Activated T-cell treated with anti-CD3 and anti-CD28 coated beads, Interleukin-2, amount 50 U/mL, for 24 hours (primary cell): ENCODE measurements around the gene SUPT16H.
"Not testable (repeated sequence)": the region's sequence is repeated elsewhere in the genome, so short reads cannot be mapped to it uniquely, and the experiment has no call there.

Source experiments
- DNase-seq: peaks from one replicate; pipeline ENCODE4 v3.0.0-alpha.2; 2020
- H3K27ac Mint-ChIP-seq: 2 replicates; pipeline ENCODE4 v1.8.0; 2020; ENCODE audit warnings: mild to moderate bottlenecking, mixed read lengths
- H3K27me3 Mint-ChIP-seq: 2 replicates; pipeline ENCODE4 v1.8.0; 2020; ENCODE audit warnings: mixed read lengths
- H3K36me3 Mint-ChIP-seq: 2 replicates; pipeline ENCODE4 v1.8.0; 2020; ENCODE audit warnings: low read depth, mixed read lengths
- H3K4me1 Mint-ChIP-seq: 2 replicates; pipeline ENCODE4 v1.8.0; 2020; ENCODE audit warnings: low read depth, mixed read lengths
- H3K4me3 Mint-ChIP-seq: 2 replicates; pipeline ENCODE4 v1.8.0; 2020; ENCODE audit warnings: mild to moderate bottlenecking, moderate library complexity, mixed read lengths
- H3K9me3 Mint-ChIP-seq: 2 replicates; pipeline ENCODE4 v1.8.0; 2020; ENCODE audit warnings: mixed read lengths

The SUPT16H gene

DNA sequence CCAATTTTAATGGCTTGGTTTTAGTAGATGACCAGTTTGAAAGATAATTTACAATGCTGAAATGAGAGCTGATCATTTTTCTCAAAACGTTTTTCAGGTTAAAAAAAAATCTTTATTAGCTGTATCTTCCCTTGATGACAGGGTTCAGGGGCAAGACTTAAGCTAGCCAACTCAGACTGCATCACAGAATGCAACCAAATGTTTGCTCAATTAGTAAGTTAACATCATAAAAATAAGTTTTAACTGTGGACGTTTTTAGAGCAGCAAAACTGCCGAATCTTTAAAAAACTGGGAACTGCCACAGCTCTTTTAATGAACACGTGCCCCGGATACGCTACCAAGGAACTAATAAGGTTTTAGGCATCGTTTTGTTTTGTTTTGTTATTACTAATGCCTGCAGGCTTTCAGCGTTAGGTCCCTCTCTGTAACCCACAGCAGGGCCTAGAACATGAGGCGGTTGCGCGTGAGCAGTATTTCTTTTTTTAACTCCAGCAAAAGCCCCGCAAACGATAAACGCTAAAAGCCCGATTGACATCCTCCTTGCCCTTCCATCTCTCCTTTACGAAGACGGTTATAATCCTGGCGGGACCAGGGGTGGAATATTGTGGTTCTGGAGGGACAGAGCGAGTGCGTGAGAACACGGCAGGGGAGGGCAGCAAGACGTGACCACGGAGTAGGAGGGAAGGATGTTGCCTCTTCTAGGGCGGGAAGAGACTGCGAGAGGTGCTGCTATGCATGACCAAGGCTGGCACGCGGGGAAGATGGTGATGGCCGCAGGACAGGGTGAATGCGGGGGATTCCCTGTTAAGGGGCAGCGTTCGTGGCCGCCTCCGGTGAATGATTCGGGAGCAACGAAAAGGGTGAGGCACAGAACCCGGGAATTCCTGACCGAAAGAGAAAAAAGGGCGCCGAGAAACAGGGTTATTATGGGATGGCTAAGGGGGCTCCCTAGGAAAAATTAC lies 652 bp downstream of the SUPT16H start:
- Mint-ChIP-seq H3K9me3 (no peaks in the 10 kb centered on the region), H3K27me3 (no peaks in the 10 kb centered on the region), H3K4me3 (peak overlapping the region; percentile 96), H3K4me1 (peaks cover 47% of the 10 kb centered on the region), H3K36me3 (peaks cover 90% of the 10 kb centered on the region), H3K27ac (peak overlapping the region; percentile 98)
- DNase-seq, result peak; percentile 68

GRCh38 chr14:21382095-21382494 lies 1.7 kb downstream of the SUPT16H start:
- Mint-ChIP-seq H3K27me3 (no peaks in the 10 kb centered on the region), H3K4me1 (peaks cover 53% of the 10 kb centered on the region), H3K9me3 (no peaks in the 10 kb centered on the region), H3K4me3 (peak overlapping the region; percentile 96), H3K36me3 (peaks cover 92% of the 10 kb centered on the region), H3K27ac (peak overlapping the region; percentile 98)
- no peak for DNase-seq

- H3K9me3 Mint-ChIP-seq, result no peaks in the 10 kb centered on the region
- H3K27me3 Mint-ChIP-seq, result no peaks in the 10 kb centered on the region
- no peak overlapping the region for H3K27ac Mint-ChIP-seq
- DNase-seq, result no peak
- peaks cover 92% of the 10 kb centered on the region for H3K36me3 Mint-ChIP-seq
- peaks cover 51% of the 10 kb centered on the region for H3K4me1 Mint-ChIP-seq
- no peak overlapping the region for H3K4me3 Mint-ChIP-seq
These were observed 4.5 kb downstream of the SUPT16H start for GRCh38 chr14:21379338-21379737.

DNA sequence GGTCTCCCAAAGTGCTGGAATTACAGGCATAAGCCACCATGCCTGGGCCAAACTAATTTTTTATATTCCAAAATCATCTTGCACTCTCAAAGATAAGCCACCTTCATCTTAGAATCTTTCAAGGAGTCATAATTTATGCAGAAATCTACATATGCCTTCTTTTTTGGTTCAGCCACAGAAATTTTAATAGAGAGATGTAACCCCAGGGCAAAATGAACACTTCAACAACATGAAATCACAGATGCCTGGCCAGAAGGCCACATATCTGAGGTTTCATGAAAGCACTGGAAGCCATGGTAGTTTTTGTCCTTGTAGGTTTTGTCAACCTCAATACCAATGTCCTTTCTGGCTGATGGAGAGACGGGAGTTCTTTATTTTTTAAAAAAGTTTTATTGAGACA lies 9.8 kb downstream of the SUPT16H start:
- H3K36me3 Mint-ChIP-seq, result peaks cover 96% of the 10 kb centered on the region

DNA sequence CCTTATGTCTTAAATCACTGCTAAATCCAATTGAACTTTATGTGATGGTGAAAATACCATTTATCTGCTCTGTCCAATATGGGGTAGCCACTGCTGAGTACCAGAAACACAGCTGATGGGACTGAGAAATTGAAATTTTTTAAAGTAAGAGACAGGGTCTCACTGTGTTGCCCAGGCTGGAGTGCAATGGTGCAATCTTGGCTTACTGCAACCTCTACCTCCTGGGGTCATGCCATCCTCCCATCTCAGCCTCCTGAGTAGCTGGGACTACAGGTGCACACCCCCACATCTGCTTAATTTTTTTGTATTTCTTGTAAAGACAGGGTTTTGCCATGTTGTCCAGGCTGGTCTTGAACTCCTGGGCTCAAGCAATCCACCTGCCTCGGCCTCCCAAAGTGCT lies 11.0 kb downstream of the SUPT16H start:
- Mint-ChIP-seq H3K36me3 (peaks cover 98% of the 10 kb centered on the region), H3K4me1 (peaks cover 15% of the 10 kb centered on the region)
- not testable (repeated sequence) for H3K27ac Mint-ChIP-seq, H3K27me3 Mint-ChIP-seq, H3K9me3 Mint-ChIP-seq, DNase-seq, H3K4me3 Mint-ChIP-seq

More for the DNA sequence above, 9.8 kb downstream of the SUPT16H start:
- Mint-ChIP-seq H3K4me3 (no peak overlapping the region), H3K27me3 (no peaks in the 10 kb centered on the region), H3K4me1 (peaks cover 23% of the 10 kb centered on the region), H3K27ac (no peak overlapping the region), H3K9me3 (no peaks in the 10 kb centered on the region)
- DNase-seq, result no peak

DNA sequence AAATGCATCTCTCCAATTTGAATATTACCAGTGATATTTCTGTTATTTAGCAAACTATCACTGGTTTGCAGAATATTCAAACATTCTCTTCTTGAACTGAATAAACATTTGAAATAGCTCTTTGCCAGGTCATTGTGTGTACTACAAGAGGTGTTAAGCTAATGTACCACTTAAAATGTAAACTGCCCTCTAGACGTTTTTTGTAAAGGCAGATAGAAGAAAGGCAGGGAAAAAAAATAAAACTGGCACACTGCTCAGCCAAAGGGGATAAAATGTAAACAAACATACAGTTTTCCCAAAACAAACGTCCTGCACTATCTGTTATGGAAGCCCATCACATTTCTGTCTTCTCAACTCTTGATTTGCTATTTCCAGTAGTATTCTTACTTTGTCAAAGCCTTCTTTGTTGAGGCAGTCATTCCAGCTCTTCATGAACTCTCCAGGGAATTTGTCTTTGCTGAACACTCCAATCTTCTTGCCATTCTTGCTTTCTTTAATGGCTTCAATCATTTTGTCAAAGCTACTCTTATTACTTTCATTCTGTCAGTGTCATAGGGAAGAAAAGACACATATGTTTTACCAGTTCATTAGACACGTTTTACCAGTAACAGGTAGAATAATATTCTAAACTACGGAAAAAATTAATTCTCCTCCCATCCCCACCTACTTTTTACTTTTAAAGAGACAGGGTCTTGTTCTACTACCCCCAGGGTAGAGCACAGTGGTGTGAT lies 13.7 kb downstream of the SUPT16H start:
- peaks cover 98% of the 10 kb centered on the region for H3K36me3 Mint-ChIP-seq
- no peaks in the 10 kb centered on the region for H3K9me3 Mint-ChIP-seq
- H3K27me3 Mint-ChIP-seq, result no peaks in the 10 kb centered on the region
- peaks cover 2% of the 10 kb centered on the region for H3K4me1 Mint-ChIP-seq
- DNase-seq, result no peak
- no peak overlapping the region for H3K27ac Mint-ChIP-seq
- no peak overlapping the region for H3K4me3 Mint-ChIP-seq

GRCh38 chr14:21367582-21368144 lies 16.2 kb downstream of the SUPT16H start:
- H3K36me3 Mint-ChIP-seq, result peaks cover 100% of the 10 kb centered on the region
- no peaks in the 10 kb centered on the region for H3K4me1 Mint-ChIP-seq
- no peak for DNase-seq
- H3K4me3 Mint-ChIP-seq, result no peak overlapping the region
- H3K27me3 Mint-ChIP-seq, result no peaks in the 10 kb centered on the region
- peak overlapping the region; percentile 29 for H3K27ac Mint-ChIP-seq
- H3K9me3 Mint-ChIP-seq, result no peaks in the 10 kb centered on the region

GRCh38 chr14:21356511-21356910 lies 27.3 kb downstream of the SUPT16H start:
- Mint-ChIP-seq H3K4me1 (no peaks in the 10 kb centered on the region), H3K36me3 (peaks cover 98% of the 10 kb centered on the region), H3K4me3 (no peak overlapping the region), H3K27ac (peak overlapping the region; percentile 44), H3K27me3 (no peaks in the 10 kb centered on the region), H3K9me3 (no peaks in the 10 kb centered on the region)
- no peak for DNase-seq

- Mint-ChIP-seq H3K4me1 (no peaks in the 10 kb centered on the region), H3K4me3 (no peak overlapping the region), H3K27ac (peak overlapping the region; percentile 22), H3K27me3 (no peaks in the 10 kb centered on the region), H3K36me3 (peaks cover 74% of the 10 kb centered on the region), H3K9me3 (no peaks in the 10 kb centered on the region)
- no peak for DNase-seq
These were observed 31.2 kb downstream of the SUPT16H start for GRCh38 chr14:21352587-21352986.

- H3K27ac Mint-ChIP-seq, result no peak overlapping the region
- DNase-seq, result no peak
- no peaks in the 10 kb centered on the region for H3K9me3 Mint-ChIP-seq
- H3K4me3 Mint-ChIP-seq, result no peak overlapping the region
- no peaks in the 10 kb centered on the region for H3K27me3 Mint-ChIP-seq
- peaks cover 54% of the 10 kb centered on the region for H3K36me3 Mint-ChIP-seq
- H3K4me1 Mint-ChIP-seq, result no peaks in the 10 kb centered on the region
These were observed 33.3 kb downstream of the SUPT16H start for GRCh38 chr14:21350539-21350938.

- no peak overlapping the region for H3K4me3 Mint-ChIP-seq
- no peaks in the 10 kb centered on the region for H3K9me3 Mint-ChIP-seq
- H3K4me1 Mint-ChIP-seq, result peaks cover 3% of the 10 kb centered on the region
- no peaks in the 10 kb centered on the region for H3K27me3 Mint-ChIP-seq
- no peak for DNase-seq
- no peak overlapping the region for H3K27ac Mint-ChIP-seq
- peaks cover 21% of the 10 kb centered on the region for H3K36me3 Mint-ChIP-seq
These were observed 36.6 kb downstream of the SUPT16H start for GRCh38 chr14:21347201-21347600.

DNA sequence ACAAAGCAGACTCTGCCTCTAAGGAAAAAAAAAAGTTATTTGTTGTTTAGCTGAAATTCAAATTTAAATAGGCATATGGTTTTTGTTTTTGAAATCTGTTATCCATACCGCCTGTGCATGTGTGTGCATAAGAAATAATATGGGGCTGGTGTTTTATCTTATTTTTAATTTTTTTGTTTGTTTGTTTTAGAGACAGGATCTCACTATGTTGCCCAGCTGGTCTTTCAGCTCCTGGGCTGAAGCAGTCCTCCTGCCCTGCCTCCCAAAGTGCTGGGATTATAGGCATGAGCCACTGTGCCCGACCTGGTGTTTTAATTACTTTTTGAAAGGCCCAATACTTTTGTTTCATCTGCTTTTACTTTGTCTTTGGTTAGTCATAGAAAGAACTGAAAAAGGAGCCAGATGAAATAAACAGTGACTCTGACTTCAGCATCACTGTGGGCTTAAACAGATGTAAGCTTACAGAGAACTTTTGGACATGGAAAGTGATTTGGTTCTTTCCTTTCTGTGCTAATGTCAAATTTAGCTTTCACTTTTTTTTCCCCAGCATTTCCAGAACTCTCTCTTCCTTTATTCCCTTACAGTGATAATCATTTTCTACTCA lies 37.2 kb downstream of the SUPT16H start:
- peaks cover 16% of the 10 kb centered on the region for H3K36me3 Mint-ChIP-seq
- no peak overlapping the region for H3K4me3 Mint-ChIP-seq
- H3K4me1 Mint-ChIP-seq, result peaks cover 3% of the 10 kb centered on the region
- H3K27me3 Mint-ChIP-seq, result no peaks in the 10 kb centered on the region
- no peak overlapping the region for H3K27ac Mint-ChIP-seq
- no peaks in the 10 kb centered on the region for H3K9me3 Mint-ChIP-seq
- no peak for DNase-seq

- H3K36me3 Mint-ChIP-seq, result no peaks in the 10 kb centered on the region
- no peak overlapping the region for H3K4me3 Mint-ChIP-seq
- peaks cover 3% of the 10 kb centered on the region for H3K27me3 Mint-ChIP-seq
- no peak overlapping the region for H3K27ac Mint-ChIP-seq
- H3K9me3 Mint-ChIP-seq, result no peaks in the 10 kb centered on the region
- no peak for DNase-seq
- H3K4me1 Mint-ChIP-seq, result peaks cover 3% of the 10 kb centered on the region
These were observed 40.6 kb downstream of the SUPT16H start for GRCh38 chr14:21343035-21343794.
